C4-2B (cell line): ENCODE measurements around the gene SLC7A9.

Experiments
- CTCF ChIP-seq: fragments of 450-650 bp; conservative IDR thresholded peaks from 2 replicates; pipeline ENCODE4 v1.5.1; 2017; ENCODE audit warnings: mild to moderate bottlenecking
- ZFX ChIP-seq: fragments of 450-650 bp; IDR thresholded peaks from 2 replicates; pipeline ENCODE4 v1.6.1; 2017

DNA sequence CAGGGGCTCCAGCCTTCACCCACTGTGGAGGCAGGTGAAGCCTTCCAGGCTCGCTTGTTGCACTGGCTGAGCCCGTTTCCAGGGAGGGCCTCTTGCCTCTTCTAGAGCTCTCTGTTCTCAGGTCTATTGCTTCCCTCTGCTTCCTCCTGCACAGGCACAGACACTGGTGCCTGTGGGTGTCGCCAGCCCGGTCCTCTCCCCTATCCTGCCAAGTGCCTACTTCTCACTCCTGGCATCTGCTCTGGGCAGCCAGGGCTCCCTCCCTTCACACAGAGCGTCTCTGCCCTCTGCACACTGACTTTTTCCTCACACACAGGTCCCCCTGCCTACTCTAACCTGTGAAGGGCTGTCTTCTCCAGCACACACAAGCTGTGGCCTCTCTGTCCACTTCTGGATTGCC is 60.3 kb downstream of the SLC7A9 start:
- TF ChIP-seq CTCF (no peak), ZFX (no peak)
